Activated CD4-positive, alpha-beta T cell treated with anti-CD3 and anti-CD28 coated beads, Interleukin-2, amount 50 U/mL, for 48 hours (primary cell): ENCODE results near the gene RWDD1.
A peak's percentile ranks its signal among the peaks of the same experiment; 100 is the strongest.

Source experiments
- DNase-seq, 2 experiments: peaks; one replicate each; pipeline ENCODE4 v3.0.0-alpha.2; 2020

Gene RWDD1

GRCh38 chr6:116570856-116571682 lies at the start of gene RWDD1:
TSS of gene RWDD1 (plus strand) at chr6:116571504. CDS start at chr6:116571583, 79 bp downstream.
- peak; percentile 97 to 98 for DNase-seq

GRCh38 chr6:116522896-116523295 lies 48.4 kb upstream of the RWDD1 start:
- DNase-seq: no peak

- DNase-seq: no peak
These were observed 47.1 kb upstream of the RWDD1 start for GRCh38 chr6:116524236-116524635.

- DNase-seq: no peak
These were observed 43.2 kb upstream of the RWDD1 start for GRCh38 chr6:116528133-116528532.

- DNase-seq: no peak
These were observed 42.5 kb upstream of the RWDD1 start for GRCh38 chr6:116528780-116529179.

GRCh38 chr6:116529466-116530290 lies 41.6 kb upstream of the RWDD1 start:
- no peak for DNase-seq

- no peak for DNase-seq
These were observed 40.9 kb upstream of the RWDD1 start for GRCh38 chr6:116530436-116530835.

GRCh38 chr6:116531675-116532570 lies 39.4 kb upstream of the RWDD1 start:
- peak; percentile 62 to 68 for DNase-seq

GRCh38 chr6:116533233-116533957 lies 37.9 kb upstream of the RWDD1 start:
- DNase-seq: no peak

GRCh38 chr6:116535109-116535508 lies 36.2 kb upstream of the RWDD1 start:
- DNase-seq: no peak

GRCh38 chr6:116536216-116536621 lies 35.1 kb upstream of the RWDD1 start:
- DNase-seq: no peak

- no peak for DNase-seq
These were observed 28.9 kb upstream of the RWDD1 start for GRCh38 chr6:116542426-116542825.

- no peak for DNase-seq
These were observed 28.2 kb upstream of the RWDD1 start for GRCh38 chr6:116543149-116543548.

GRCh38 chr6:116545651-116546050 lies 25.7 kb upstream of the RWDD1 start, which contains the start of gene TRAPPC3L:
TSS of gene TRAPPC3L (minus strand) at chr6:116545684. CDS start at chr6:116545514, 170 bp downstream.
- DNase-seq: no peak

- DNase-seq: no peak
These were observed 23.9 kb upstream of the RWDD1 start for GRCh38 chr6:116547358-116547757.

- no peak for DNase-seq
These were observed 20.5 kb upstream of the RWDD1 start for GRCh38 chr6:116550796-116551195.

GRCh38 chr6:116553451-116553850 lies 17.9 kb upstream of the RWDD1 start, which contains the start of gene CALHM4:
TSS of gene CALHM4 (plus strand) at chr6:116553751. CDS start at chr6:116553794, 43 bp downstream.
- DNase-seq: no peak

GRCh38 chr6:116556065-116556464 lies 15.2 kb upstream of the RWDD1 start:
- no peak for DNase-seq

GRCh38 chr6:116556814-116557415 lies 14.4 kb upstream of the RWDD1 start:
- DNase-seq: no peak

- no peak for DNase-seq
These were observed 13.4 kb upstream of the RWDD1 start for GRCh38 chr6:116557893-116558292.

- no peak for DNase-seq
These were observed 11.2 kb upstream of the RWDD1 start for GRCh38 chr6:116560130-116560529.
